OCI-LY3 (cell line): ENCODE results near the gene PLA1A.

ENCODE experiments used
- CTCF ChIP-seq: fragments of 200-600, 300-600 bp; sonication (generic); IDR thresholded peaks from 2 replicates; pipeline ENCODE4 v1.5.1; 2014; ENCODE audit warnings: antibody characterized with exemption, low read length, low read depth
- EZH2phosphoT487 ChIP-seq: fragments of 200-600 bp; shearing (Covaris generic); IDR thresholded peaks from 2 replicates; pipeline ENCODE4 v1.6.1; 2018; ENCODE audit warnings: antibody characterized with exemption, mixed run types, low read depth

GRCh38 chr3:119641416-119641815 lies 43.7 kb downstream of the PLA1A start:
- TF ChIP-seq CTCF, result no peak
- TF ChIP-seq EZH2phosphoT487, result no peak
